GM21423 (cell line): ENCODE data around the gene ATP2B3.
"Not testable (repeated sequence)": the region's sequence is repeated elsewhere in the genome, so short reads cannot be mapped to it uniquely, and the experiment has no call there.

ENCODE experiments used
- ATAC-seq: cut with Tn5 transposase; IDR thresholded peaks from one replicate; pipeline ENCODE4 v1.9.1; 2021; ENCODE audit warnings: mild to moderate bottlenecking, moderate library complexity; ENCODE audit not compliant: unreplicated experiment

The ATP2B3 gene

DNA sequence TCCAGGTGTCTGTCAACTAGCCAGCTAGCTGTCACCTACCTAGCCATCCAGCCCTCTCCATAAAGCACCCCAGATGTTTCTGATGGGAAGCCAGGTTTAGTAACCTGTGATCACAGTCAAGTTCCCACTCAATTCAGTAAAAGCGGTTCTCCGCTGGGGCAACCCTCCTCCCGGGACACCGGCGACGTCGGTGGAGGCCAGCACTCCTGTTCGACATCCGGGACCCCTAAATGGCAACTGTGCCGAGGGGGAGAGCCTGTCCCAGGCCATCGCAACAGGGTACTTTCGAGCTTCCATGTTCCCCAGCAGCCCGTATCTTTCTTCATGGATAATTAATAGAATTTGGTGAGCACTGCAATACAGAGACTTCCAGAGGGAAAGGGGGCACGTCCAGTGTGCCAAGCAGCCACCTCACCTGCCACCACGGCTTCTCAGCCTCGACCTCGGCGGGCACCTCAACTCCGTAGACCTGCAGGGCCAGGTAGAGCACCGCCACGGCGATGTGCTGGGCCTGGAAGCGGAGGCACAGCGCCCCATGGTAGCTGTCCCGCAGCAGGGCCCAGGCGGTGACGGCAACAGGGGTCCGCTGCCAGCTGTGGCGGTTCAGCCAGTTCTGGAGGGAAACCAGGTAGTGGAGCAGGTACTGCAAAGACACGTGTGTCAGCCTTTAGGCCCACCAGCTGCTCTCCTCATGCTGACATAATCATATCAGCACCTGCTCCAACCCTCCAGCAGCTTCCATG is 74.8 kb downstream of the ATP2B3 start:
- no peak for ATAC-seq

DNA sequence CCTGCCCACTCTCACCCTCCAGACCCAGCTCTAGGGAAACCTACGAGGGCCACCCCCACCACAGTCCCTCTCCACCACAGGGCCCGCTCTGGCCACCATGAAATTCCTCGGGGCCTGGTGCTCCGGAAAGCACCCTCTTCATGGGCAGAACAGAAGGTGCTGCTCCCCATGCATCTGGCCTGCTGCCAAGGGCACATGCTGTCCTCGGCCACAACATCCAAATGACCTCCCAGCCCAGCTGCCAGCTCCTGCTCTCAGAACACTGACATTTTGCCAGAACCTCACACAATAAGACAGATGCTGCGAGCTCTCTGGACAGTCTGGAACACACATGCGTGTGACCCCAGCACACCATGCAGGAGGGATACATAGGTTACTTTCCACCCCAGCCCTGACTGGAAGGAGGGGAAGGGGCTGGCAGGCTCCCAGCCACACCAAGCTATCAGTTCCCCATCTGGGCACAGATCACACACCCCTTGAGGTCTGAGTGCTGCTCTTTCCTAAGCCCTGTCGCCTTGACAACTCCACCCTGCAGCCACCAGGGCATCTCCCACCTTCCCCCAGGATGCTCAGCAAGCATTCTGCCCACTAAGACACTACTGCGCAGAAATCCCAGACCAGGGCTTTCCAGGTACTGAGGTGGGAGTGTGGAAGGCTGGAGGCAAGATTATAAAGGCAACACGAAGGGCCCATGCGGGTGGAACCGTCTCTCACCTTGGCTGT is 75.7 kb downstream of the ATP2B3 start:
- no peak for ATAC-seq

DNA sequence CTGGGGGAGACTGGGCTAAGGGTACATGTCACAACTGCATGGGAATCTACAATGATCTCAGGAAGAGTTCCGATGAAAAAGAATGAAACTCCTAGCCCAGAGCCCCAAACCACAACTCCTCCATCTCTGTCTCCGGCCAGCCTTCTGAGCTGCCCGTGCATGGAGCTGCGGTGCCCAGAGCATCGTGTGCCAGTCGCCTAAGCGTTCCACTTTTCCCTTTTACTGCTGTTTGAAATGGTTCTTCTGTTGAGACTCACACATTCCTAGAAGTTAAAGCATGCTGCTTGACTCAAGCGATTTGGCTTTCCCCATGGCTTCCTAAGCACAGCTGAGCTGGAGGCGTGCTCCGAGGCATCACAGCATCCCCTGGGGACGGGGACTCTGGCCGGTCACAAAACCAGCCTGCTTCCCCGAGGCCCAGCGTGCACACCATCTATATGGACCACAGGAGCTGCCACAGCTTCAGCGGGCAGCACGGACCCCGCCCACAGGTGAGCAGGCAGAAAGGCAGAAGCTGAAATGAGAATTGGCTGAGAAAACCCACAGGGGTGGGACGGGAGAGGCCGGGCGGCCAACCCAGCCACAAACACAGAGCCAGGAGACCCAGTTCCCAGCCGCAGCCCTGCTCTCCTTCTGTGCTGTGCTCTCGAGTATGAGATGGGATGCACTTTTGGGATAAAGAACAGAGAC is 76.5 kb downstream of the ATP2B3 start:
- ATAC-seq, result no peak

DNA sequence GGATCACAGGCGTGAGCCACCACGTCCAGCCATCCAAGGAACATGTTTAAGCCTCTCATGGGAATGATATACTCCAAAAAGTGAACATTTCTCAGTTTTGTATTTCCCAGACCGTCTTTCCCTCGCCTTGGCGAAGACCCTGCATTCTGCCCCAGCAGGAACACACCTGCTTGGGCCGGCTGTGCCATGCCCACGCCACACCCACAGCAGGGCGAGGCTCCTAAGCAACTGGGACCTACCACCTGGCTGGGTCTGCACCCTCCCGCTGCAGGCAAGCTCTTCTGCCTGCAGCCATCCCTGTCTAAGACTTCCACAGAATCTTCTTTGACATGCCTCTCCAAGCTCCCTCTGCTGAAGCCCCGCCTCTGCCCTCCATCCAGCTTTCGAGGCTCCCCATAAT is 77.9 kb downstream of the ATP2B3 start:
- ATAC-seq, result no peak

DNA sequence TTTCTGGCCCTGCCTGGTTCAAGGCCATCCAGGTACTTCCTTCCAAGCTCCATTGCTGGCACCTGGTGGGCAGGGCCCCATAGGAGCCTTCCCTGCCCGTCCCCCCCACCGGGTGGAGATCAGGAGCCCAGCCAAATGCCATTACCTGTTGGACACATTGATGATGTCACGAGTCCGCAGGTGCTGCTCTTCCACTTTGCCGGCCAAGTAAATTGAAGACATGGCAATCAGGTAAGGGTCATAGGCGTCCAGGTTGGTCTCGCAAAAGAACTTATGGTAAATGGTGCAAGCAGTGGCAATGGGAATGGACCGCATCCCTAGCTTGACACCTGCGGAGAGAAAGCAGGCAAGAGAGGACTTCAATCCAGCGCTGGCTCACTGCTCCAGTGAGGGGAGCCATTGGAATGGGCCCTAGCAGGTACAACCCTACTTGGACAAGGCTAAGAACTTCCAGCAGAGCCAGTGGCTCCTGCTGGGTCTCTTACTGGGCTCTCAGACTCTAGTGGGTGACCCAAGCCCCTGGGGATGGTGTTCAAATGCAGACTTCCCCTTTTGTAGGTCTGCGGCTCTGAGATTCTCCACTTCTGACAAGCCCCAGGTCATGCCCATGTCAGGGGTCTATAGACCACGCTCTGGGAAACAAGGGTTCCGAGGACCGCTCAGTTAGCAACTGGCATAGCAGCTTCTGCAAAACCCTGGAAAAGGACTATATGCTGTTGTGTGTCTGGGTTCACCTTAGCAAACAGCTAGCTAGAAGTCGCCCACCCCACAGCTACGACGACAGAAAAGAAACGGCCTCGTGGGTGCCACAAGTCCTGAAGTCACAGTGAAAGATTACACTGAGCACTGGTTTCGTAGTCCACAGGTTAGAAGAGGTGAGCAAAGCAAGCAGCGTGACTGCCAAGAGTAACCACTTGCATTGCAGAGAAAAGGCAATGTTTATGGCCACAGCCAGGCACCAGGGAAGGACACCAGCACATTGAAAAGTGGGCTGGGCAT is 78.7 kb downstream of the ATP2B3 start:
- no peak for ATAC-seq

DNA sequence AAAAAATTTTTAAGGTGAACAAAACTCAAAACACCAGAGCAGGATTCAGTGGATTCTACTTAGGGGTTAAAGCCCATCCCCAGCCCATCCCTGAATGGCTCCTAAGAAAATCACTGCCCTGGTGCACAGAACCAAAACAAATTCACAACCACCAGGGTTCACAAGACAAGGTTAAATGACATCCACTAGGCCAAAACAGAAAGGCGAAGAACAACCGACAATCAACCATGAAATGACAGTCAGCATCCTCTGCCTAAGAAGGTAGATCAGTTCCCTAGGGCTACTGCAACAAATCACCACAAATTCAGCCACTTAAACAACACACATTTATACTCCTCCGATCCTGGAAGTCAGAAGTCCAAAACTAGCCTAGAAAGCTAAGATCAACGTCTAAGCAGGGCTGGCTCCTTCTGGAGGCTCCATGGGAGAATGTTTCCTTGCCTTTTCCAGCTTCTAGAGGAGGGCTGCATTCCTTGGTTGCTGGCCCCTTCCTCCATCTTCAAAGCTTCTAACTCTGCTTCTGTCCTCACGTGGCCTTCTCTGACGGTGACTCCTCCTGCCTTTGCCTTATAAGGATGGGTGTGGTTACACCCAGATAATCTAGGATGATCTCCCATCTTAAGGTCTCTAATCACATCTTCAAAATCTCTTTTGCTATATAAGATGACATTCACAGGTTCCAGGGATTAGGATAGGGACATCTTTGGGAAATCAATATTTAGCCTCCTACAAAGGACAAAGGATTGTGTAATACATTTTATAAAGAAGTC is 79.7 kb downstream of the ATP2B3 start:
- ATAC-seq, result no peak

DNA sequence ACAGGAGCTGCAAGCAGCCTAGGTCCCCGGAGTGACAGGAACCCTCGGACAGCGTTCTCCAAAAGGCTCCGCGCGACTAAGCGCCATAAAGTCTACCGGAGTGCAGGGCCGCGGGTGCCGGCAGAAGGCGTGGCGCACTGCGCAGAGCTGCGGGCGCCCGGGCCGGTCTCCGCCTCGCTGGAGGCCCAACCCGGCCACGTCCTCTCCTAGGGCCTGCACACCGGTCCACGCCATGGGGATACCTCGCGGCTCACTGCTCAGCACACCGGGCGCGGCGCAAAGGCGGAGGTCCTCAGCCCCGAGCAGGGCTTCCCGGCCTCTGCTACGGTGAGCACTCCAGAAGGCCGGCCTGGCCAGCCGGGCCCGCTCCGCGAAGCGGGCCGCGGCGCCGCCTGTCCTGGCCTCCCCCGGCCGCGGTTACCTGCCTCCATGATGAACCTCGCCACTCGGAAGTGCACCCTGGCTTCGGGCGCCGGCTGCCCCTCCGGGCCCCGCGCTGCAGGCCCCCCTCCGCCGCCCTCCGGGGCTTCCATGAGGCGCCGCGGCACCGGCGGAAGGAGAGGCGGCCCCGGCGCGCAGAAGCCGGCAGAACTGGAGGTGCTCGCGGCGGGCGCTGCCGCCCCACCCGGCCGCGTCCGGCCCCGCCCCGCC is 81.2 kb downstream of the ATP2B3 start, which contains the start of gene CCNQ:
Gene CCNQ, minus strand, starts transcription at position 599 of the 651 bp plus-strand sequence. Its CDS starts 66 bp downstream, at position 533.
- ATAC-seq, result peak; percentile 48

DNA sequence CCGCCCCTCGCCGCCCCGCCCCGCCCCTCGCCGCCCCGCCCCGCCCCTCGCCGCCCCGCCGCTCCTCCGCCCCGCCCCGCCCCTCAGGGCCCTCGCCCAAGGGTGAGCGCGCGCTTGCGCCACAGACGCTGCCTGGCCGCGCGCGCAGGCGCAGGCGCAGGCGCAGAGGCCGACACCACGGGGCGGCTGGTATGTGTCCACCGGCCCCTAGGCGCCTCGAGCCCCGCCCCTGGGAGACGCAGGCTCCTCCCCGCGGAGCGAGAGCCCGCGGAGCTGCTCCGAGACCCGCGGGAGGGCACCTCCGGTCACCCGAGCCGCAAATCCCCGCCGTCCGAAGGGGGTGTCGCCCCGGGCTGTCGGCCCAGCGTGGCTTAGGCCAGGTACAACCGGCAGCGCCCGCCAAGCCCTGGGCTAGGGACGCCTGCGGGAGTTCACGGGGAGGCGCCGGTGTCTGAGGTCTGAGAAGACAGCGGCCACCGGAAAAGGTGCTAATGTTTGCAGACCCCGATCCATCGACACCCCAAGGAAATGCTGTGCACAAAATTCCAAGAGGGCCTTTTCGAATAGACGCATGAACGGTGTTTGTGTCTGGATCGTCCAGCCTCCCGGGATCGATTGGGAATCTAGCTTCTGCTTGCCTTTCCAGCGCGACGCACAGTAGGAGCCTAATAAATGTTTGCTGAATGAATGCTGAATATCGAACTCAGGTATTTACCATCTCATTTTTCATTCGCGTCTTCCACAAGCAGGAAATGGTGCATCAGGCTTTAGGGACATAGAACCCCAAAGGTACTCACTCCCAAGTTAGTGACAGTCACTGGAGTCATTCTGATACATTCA is 82.0 kb downstream of the ATP2B3 start:
- ATAC-seq, result peak; percentile 84

DNA sequence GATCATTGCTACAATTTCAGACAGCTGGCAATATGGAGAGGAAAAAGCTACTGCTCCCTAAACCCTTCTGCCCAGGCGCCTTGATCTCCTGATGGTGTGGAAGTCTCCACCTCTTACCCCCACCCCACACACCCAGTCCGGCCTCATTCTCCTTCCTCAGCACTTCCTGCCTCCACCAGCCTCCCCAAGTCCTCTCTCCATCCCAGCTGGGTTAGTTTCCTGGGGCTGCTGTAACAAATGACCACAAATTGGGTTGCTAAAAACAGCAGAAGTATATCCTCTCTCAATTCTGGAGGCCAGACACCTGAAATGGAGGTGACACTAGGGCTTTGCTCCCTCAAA is 82.6 kb downstream of the ATP2B3 start:
- ATAC-seq, result no peak

DNA sequence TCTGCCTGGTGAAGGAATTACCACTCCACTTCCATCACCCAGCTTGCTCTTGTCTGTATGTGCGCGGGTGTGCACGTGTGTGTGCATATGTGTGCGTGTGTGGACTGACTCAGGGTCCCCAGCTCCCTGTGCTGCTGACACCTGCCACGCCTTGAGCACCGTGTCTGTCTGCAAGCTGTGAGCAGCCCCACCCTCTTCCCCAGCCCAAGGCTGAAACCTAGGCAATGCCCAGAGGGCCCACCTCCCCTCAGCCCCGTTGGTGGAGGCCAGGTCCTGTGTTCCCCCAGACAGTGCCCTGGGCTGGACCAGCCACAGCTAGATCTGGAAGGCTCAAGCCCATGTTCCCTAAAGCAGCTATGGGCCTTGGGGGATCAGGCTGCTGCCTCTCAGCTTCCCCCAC is 83.5 kb downstream of the ATP2B3 start:
- no peak for ATAC-seq

DNA sequence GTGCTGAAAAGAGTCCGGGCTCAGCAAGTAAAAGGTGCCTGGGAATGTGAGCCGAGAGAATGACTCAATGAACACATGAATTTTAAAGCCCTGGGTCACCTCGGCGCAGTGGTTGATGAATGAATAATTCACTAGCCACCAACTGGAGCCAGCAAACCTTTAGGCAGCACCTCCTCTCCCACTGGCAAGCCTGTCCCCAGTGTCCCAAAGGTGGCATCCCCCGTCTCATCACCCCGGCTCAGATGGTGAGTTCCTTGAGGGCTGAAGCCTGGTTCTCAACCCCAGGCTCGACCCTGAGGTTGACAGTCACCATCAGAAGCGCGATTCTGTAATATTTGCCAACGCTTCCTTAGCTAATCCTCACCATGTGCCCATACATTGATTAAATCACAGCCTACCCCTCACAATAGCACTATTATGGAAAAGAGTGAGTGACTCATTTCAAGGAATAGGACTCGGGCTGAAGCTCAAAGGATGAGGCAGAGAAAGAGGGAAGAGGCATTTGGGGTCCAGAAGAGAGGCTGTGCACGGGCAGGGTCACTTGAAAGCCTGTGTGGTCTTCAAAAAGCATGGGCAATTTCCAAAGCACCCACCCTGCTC is 84.2 kb downstream of the ATP2B3 start:
- no peak for ATAC-seq

DNA sequence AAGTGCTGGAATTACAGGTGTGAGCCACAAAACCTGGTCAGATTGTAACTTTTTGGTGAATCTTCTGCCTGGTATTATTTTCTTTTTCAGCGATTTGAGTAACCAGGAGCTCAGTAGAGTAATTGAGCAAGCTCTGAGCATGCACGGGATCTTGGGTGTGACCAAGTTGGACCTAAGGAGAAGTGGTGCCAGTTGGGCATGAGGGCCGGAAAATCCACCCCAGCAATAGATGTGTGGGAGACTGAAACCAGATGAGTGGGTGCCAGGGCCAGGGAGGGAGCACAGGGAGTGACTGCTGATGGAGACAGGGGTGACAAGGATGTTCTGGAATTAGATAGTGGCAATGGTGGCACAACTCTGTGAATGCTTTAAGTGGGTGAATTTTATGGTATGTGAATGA is 85.2 kb downstream of the ATP2B3 start:
- ATAC-seq, result no peak

DNA sequence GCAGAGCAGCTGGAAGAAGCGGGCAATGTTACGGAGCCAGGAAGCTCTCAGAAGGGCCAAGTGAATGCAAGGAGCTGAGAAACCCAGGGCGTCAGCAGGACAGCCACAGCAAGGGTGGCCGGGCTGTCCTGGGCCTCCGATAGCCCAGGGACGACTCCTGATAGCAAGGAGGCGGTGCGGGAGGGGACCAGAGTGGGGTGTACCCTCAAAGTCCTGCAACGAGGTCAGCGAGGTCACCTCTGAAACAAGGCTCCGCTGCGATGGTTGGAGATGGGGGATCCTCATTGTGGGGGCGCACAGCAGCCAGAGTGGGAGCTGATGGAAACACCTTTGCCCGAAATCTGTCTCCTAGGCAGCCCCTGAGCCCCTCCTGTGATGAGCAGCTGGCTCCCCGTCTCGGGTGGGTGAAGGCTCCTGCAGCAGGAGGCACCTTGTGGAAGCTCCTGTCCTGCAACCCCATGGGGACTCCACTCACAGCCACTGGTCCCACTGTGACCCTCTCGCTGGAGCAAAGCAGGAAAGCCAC is 85.8 kb downstream of the ATP2B3 start:
- no peak for ATAC-seq

DNA sequence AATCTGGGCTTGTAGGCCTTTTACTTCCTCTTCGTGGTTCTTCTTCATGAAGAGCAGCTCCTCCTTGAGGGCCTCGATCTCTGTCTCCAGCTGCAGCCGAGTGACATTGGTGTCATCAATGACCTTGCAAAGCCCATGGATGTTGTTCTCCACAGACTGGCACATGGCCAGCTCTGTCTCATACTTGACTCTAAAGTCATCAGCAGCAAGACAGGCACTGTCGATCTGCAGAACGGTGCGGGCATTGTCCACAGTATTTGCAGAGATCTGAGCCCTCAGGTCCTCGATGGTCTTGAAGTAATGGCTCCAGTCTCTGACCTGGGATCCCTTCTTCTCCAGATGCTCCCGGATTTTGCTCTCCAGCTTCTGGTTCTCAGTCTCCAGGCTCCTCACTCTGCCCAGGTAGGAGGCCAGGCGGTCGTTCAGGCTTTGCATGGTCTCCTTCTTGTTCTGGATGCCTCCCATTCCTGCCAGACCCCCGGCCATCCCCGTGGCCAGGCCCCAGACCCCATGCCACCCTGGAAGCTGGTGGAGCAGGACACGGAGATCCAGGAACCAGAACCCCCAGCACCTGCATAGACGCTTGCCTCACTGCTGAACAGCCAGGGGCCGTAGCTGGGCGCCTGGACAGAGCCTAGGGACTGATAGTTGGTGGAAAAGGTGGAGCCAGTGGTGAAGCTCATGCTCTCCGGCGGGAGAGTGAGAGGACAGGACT is 87.4 kb downstream of the ATP2B3 start:
- ATAC-seq, result not testable (repeated sequence)

DNA sequence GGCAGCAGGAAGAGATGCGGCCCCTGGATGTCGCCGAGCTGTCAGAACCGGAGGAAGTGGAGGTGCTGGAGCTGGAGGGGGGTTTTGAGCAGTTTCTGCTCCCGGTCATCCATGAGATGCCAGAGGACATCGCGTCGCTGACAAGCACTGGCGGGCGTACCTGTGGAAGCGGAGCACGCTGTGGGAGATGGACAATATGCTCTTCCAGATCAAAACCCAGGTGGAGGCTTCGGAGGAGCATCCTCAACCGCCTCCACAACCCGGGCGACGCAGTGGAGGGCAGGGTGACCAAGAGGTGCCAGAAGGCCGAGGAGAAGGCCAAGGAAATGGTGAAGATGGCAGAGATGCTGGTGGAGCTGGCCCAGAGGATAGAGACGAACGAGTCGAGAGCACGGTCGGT is 89.1 kb downstream of the ATP2B3 start:
- ATAC-seq, result no peak

DNA sequence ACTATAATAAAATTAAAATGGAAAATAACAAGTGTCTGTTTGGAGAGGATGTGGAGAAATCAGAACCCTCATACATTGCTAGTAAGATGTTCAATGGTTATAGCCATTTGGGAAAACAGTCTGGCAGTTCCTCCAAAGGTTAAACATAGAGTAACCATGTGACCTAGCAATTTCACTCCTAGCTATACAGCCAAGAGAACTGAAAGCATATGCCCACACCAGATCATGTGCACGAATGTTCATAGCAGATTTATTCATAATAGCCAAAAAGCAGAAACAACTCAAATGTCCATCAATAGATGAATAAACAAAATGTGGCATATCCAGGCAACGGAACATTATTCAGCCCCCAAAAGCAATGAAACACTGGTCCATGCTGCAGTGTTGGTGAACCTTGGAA is 90.9 kb downstream of the ATP2B3 start:
- no peak for ATAC-seq

DNA sequence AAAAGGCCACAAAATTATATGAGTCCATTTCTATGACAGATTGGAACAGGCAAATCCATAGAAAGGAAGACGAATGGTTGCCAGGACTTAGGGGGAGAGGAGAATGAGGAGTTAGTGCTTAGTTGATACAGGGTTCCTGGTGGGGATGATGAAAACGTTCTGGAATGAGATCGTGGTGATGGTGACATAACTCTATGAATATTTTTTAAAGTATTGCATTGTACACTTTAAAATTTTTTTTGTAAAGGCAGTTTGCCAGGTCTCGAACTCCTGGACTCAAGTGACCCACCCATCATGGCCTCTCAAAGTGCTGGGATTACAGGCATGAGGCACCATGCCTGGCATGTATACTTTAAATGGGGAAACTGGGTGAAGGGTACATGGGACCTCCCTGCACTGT is 91.4 kb downstream of the ATP2B3 start:
- no peak for ATAC-seq
